OCI-LY3 (cell line): ENCODE measurements around the gene ANK3.

ENCODE experiments used
- H2AFZ ChIP-seq: fragments of 200-600, 300-600 bp; shearing (Covaris generic); 2 replicates; pipeline ENCODE4 v1.6.0; 2014; ENCODE audit warnings: antibody characterized with exemption, low read depth, low read length
- H3K27ac ChIP-seq: fragments of 200-600, 300-600 bp; sonication (generic); 2 replicates; pipeline ENCODE4 v1.5.1; 2014; ENCODE audit warnings: mild to moderate bottlenecking, low read length, moderate library complexity, mixed read lengths
- H3K27me3 ChIP-seq: fragments of 200-600, 300-600 bp; sonication (generic); 2 replicates; pipeline ENCODE4 v1.6.1; 2014; ENCODE audit warnings: low read depth, low read length, mixed read lengths
- H3K36me3 ChIP-seq: fragments of 200-600, 300-600 bp; sonication (generic); replicated peaks from 2 replicates; pipeline ENCODE3; 2014; ENCODE audit warnings: low read depth, low read length, mixed read lengths
- H3K4me1 ChIP-seq: fragments of 300-600, 200-600 bp; sonication (generic); 2 replicates; pipeline ENCODE4 v1.6.1; 2014; ENCODE audit warnings: low read length, mixed read lengths
- H3K4me2 ChIP-seq: fragments of 200-600, 300-600 bp; sonication (generic); 2 replicates; pipeline ENCODE4 v1.6.1; 2014; ENCODE audit warnings: low read length, mixed read lengths
- H3K4me3 ChIP-seq: fragments of 300-600, 200-600 bp; sonication (generic); 2 replicates; pipeline ENCODE4 v1.5.1; 2014; ENCODE audit warnings: antibody characterized with exemption, mild to moderate bottlenecking, low read length, moderate library complexity
- H3K79me2 ChIP-seq: fragments of 300-600, 200-600 bp; shearing (Covaris generic); 2 replicates; pipeline ENCODE4 v1.6.1; 2014; ENCODE audit warnings: mild to moderate bottlenecking, low read length, mixed read lengths
- H3K9ac ChIP-seq: fragments of 300-600, 200-600 bp; shearing (Covaris generic); 2 replicates; pipeline ENCODE4 v1.6.0; 2014; ENCODE audit warnings: mild to moderate bottlenecking, low read length, moderate library complexity
- H3K9me3 ChIP-seq: fragments of 200-600, 300-600 bp; shearing (Covaris generic); 2 replicates; pipeline ENCODE4 v1.6.1; 2014; ENCODE audit warnings: low read length, mixed read lengths; ENCODE audit not compliant: insufficient read depth
- H4K20me1 ChIP-seq: fragments of 200-600, 300-600 bp; sonication (generic); 2 replicates; pipeline ENCODE4 v1.6.1; 2016; ENCODE audit warnings: low read length, mixed read lengths; ENCODE audit not compliant: insufficient read depth
- CTCF ChIP-seq: fragments of 200-600, 300-600 bp; sonication (generic); IDR thresholded peaks from 2 replicates; pipeline ENCODE4 v1.5.1; 2014; ENCODE audit warnings: antibody characterized with exemption, low read length, low read depth
- EZH2phosphoT487 ChIP-seq: fragments of 200-600 bp; shearing (Covaris generic); IDR thresholded peaks from 2 replicates; pipeline ENCODE4 v1.6.1; 2018; ENCODE audit warnings: antibody characterized with exemption, mixed run types, low read depth

Gene ANK3

GRCh38 chr10:60021361-60021760 lies 368.3 kb downstream of the ANK3 start:
- TF ChIP-seq CTCF (no peak), EZH2phosphoT487 (no peak)
- no peak overlapping the region for H3K27ac ChIP-seq
- no peak overlapping the region for H2AFZ ChIP-seq
- H4K20me1 ChIP-seq: no peaks in the 10 kb centered on the region
- no peak overlapping the region for H3K4me3 ChIP-seq
- no peaks in the 10 kb centered on the region for H3K9me3 ChIP-seq
- no peak overlapping the region for H3K4me2 ChIP-seq
- H3K36me3 ChIP-seq: no peaks in the 10 kb centered on the region
- peaks cover 2% of the 10 kb centered on the region; the same call in 1 of the 2 replicates for H3K27me3 ChIP-seq
- no peaks in the 10 kb centered on the region for H3K4me1 ChIP-seq
- no peak overlapping the region for H3K9ac ChIP-seq
- no peaks in the 10 kb centered on the region for H3K79me2 ChIP-seq

- no peaks in the 10 kb centered on the region for H3K9me3 ChIP-seq
- H2AFZ ChIP-seq: no peak overlapping the region
- H3K27me3 ChIP-seq: no peaks in the 10 kb centered on the region
- H3K36me3 ChIP-seq: no peaks in the 10 kb centered on the region
- TF ChIP-seq EZH2phosphoT487 (no peak), CTCF (no peak)
- no peak overlapping the region for H3K4me2 ChIP-seq
- H3K9ac ChIP-seq: no peak overlapping the region
- no peaks in the 10 kb centered on the region for H3K79me2 ChIP-seq
- no peaks in the 10 kb centered on the region for H4K20me1 ChIP-seq
- H3K27ac ChIP-seq: no peak overlapping the region
- no peaks in the 10 kb centered on the region for H3K4me1 ChIP-seq
- no peak overlapping the region for H3K4me3 ChIP-seq
Measured at GRCh38 chr10:60016794-60017193, 372.9 kb downstream of the ANK3 start.

GRCh38 chr10:60009710-60010383 lies 379.8 kb downstream of the ANK3 start:
- no peak overlapping the region for H3K9ac ChIP-seq
- H3K9me3 ChIP-seq: no peaks in the 10 kb centered on the region
- no peaks in the 10 kb centered on the region for H3K79me2 ChIP-seq
- no peak for TF ChIP-seq CTCF
- no peak for TF ChIP-seq EZH2phosphoT487
- H4K20me1 ChIP-seq: no peaks in the 10 kb centered on the region
- H2AFZ ChIP-seq: no peak overlapping the region
- no peak overlapping the region for H3K27ac ChIP-seq
- no peaks in the 10 kb centered on the region for H3K4me1 ChIP-seq
- H3K27me3 ChIP-seq: no peaks in the 10 kb centered on the region
- no peak overlapping the region for H3K4me2 ChIP-seq
- H3K36me3 ChIP-seq: no peaks in the 10 kb centered on the region
- no peak overlapping the region for H3K4me3 ChIP-seq

GRCh38 chr10:60009276-60009675 lies 380.4 kb downstream of the ANK3 start:
- H3K4me3 ChIP-seq: no peak overlapping the region

More at GRCh38 chr10:60009276-60009675, 380.4 kb downstream of the ANK3 start:
- Histone ChIP-seq H3K27me3 (no peaks in the 10 kb centered on the region), H3K9ac (no peak overlapping the region), H2AFZ (no peak overlapping the region), H4K20me1 (no peaks in the 10 kb centered on the region), H3K36me3 (no peaks in the 10 kb centered on the region), H3K9me3 (no peaks in the 10 kb centered on the region), H3K79me2 (no peaks in the 10 kb centered on the region), H3K27ac (no peak overlapping the region), H3K4me2 (no peak overlapping the region), H3K4me1 (no peaks in the 10 kb centered on the region)
- TF ChIP-seq CTCF (no peak), EZH2phosphoT487 (no peak)
